Stimulated activated CD4-positive, alpha-beta T cell treated with anti-CD3 and anti-CD28 coated beads, Interleukin-2, amount 100 ng/mL, for 4 hours (primary cell): Measurements from ENCODE around the gene HSPB1.
"Not testable (repeated sequence)": the region's sequence is repeated elsewhere in the genome, so short reads cannot be mapped to it uniquely, and the experiment has no call there.

Source experiments
- DNase-seq: peaks from one replicate; pipeline ENCODE4 v3.0.0-alpha.2; 2020; ENCODE audit warnings: low read depth

HSPB1 gene

DNA sequence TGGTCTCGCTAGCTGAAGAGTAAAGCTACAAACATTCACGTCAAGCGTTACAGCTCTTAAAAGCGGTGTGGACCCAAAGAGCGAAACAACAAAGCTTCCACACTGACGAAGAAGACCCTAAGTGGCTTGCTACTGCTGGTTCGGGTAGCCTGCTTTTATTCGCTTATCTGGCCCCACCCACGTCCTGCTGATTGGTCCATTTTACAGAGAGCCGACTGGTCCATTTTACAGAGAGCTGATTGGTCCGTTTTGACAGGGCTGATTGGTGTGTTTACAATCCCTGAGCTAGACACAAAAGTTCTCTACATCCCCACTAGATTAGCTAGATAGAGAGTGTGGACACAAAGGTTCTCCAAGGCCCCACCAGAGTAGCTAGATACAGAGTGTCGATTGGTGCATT is 6.4 kb downstream of the HSPB1 start:
- DNase-seq = not testable (repeated sequence)

DNA sequence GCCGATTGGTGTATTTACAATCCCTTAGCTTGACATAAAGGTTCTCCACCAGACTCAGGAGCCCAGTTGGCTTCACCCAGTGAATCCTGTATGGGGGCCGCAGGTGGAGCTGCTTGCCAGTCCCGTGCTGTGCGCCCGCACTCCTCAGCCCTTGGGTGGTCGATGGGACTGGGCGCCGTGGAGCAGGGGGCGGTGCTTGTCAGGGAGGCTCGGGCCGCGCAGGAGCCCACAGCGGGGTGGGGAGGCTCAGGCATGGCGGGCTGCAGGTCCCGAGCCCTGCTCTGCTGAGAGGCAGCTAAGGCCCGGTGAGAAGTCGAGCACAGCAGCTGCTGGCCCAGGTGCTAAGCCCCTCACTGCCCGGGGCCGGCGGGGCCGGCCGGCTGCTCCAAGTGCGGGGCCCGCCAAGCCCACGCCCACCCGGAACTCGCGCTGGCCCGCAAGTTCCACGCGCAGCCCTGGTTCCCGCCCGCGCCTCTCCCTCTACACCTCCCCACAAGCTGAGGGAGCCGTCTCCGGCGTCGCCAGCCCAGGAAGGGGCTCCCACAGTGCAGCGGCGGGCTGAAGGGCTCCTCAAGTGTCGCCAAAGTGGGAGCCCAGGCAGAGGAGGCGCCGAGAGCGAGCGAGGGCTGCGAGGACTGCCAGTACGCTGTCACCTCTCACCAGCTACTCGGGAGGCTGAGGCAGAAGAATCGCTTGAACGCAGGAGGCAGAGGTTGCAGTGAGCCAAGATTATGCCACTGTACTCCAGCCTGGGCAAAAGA is 7.0 kb downstream of the HSPB1 start:
- not testable (repeated sequence) for DNase-seq

DNA sequence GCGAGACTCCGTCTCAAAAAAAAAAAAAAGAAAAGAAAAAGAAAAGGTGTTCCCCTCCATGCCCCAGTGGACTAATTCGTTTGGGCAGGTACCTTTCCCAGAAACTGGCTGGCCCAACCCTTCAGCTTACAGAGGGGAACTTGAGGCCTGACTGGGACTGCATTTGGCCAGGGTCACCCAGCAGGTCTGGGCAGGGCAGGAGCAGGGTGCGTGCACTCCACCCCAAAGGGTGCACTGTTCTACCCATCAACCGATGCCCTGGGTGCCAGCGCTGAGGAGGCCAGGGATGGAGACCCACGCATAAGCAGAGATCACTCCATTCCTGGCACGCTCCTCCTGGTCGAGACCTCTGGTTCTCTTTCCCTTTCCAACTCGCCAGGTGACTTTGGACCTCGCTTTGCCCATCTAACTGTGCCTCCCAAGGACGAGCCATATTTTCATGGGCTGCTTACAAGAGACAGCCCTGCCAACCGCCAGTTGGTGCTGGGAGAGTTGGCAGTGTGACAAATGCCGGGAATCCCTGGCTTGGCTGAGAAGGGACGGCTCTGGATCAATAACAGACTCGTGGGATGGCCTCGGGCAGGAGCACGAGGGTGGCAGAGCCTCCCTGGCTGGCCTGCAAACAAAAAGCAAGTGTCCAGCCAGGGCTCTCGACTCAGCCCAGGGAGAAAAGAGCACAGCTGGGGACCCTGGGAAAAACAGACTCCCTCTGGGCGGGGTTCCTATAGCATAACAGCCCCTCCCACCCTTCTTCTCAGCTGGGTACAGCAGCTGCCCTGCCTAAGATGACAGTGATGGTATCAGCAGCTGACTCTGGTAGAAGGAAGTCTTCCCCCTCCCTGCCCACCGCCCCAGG is 7.9 kb downstream of the HSPB1 start:
- DNase-seq = no peak

DNA sequence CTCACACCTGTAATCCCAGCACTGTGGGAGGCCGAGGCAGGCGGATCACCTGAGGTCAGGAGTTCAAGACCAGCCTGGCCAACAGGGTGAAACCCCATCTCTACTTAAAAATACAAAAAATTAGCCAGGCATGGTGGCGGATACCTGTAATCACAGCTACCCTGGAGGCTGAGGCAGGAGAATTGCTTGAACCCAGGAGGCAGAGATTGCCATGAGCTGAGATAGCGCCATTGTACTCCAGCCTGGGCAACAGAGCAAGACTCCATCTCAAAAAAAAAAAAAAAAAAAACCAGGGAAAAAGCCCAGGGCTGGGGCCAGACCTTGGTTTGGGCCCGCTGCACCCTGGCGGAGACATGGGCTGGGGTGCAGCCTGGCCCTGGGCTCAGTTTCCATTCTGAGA is 9.4 kb downstream of the HSPB1 start:
- not testable (repeated sequence) for DNase-seq

DNA sequence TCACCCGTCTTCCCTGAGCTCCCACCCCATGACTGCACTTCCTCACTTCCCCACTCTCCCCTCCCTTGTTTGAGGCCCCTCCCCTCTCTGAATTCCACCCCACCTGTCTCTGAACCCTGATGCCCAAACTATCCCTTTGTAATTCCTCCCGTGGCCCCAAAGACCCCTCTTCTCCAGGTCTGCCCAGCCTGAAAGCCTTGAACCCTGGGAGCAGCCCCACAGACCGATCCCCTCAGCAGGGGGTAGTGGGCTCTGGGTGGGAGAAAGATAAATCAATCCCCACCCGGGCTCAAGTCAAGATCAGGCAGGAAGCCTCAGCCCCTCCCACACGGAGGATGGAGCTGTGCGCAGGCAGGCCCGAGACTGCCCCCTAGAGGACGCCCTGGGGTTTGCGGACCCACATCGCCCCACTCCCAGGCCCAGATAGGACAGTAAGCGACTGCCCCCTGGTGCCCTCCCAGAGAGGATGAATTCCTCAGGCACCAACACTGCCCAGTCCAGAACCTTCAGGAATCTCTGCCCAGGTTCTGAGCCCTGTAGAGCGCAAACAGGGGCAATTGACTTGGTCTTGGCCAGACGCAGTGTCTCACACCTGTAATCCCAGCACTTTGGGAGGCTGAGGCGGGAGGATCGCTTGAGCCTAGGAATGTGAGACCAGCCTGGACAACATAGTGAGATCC is 11.7 kb downstream of the HSPB1 start:
- DNase-seq = peak; percentile 91

DNA sequence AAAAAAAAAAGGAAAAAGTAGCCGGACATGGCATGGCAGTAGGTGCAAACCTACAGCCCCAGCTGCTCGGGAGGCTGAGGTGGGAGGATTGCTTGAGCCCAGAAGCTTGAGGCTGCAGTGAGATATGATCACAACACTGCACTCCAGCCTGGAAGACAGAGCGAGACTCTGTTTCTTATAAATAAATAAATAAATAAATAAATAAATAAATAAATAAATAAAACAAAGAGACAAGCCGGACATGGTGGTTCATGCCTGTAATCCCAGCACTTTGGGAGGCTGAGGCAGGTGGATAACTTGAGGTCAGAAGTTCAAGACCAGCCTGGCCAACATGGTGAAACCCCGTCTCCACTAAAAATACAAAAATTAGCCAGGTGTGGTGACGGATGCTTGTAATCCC is 12.3 kb downstream of the HSPB1 start:
- DNase-seq = not testable (repeated sequence)

DNA sequence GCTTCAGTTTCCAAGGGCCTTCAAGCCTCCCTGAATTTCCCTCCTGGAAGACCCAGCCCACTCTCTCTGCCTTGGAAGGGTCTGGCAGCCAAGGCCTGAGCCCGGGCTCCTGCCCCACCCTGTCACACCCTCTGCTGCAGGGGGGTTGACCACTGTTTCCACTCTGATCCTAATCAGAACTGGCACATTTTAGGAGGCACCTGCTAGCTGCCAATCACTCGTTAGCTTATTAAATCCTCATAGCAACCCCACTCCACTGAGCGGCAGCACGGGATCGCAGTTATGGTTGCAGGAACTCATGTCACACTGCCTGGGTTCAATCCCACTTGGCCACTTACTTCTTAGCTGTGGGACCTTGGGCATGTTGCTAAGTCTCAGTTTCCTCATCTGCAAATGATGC is 12.9 kb downstream of the HSPB1 start:
- DNase-seq = no peak

DNA sequence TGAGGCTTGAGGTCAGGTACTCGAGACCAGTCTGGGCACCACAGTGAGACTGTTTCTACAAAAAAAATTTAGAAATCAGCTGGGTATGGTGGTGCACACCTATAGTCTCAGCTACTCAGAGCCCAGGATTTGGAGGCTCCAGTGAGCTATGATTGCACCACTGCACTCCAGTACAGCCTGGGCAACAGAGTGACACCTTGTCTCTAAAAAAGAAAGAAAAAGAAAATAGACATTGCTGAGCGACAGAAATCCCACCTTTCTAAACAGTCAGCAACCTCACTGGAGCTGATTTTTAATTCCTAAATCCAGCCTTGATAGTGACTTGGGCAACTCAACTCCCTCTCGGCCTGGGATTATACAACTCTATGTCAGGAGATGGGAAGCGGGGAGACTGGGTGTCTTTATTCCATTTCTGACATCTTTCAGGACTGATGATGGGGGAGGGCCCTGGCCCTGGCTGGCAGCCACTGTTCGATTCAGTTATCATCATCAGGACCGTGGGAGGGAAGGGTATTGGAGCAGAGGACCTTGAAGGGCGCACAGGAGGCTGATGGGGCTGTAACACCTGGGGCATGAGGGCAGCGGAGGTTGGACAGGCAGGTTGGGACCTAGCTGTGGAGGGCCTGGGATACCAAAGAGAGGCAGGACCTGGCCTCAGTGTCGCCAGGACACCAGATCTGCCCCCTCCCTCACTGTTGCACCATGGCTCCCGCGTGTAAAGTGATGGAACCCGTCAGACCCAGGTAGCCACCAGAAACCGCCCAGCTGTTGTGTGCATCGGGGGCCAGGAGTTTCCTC is 14.7 kb downstream of the HSPB1 start:
- DNase-seq = no peak

DNA sequence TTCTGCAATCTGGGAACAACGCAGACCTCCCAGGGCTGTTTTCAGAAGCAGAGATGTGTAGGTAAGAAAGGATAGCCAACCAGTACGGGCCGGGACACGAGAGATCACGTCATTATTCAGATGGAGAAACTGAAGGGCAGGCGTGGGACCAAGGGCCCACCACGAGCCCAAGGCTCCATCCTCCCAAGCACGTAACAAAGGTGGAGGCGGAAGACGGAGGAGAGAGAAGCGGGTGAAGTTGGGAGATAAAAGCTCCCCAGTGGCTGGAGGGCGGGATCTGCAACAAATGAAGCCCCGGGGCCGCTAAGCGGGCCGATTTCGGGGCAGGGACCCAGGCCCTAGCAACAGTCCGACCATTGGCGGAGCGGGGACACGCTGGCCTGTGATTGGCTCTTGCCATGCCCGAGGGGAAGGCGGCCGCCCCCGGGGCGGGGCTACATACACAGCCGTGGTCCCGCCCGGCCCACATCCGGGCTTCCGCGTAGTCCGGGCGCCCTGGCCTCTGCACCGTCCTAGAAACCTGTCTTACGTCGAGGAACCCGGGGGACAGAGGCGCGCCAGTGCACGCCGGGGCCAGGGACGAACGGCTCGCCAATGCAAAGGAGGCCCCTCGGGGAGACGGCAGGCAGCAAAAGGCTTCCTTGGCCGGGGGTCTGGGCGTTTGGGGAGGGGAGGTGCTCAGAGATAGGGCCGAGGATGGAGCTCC is 15.5 kb downstream of the HSPB1 start:
- peak; percentile 89 for DNase-seq

DNA sequence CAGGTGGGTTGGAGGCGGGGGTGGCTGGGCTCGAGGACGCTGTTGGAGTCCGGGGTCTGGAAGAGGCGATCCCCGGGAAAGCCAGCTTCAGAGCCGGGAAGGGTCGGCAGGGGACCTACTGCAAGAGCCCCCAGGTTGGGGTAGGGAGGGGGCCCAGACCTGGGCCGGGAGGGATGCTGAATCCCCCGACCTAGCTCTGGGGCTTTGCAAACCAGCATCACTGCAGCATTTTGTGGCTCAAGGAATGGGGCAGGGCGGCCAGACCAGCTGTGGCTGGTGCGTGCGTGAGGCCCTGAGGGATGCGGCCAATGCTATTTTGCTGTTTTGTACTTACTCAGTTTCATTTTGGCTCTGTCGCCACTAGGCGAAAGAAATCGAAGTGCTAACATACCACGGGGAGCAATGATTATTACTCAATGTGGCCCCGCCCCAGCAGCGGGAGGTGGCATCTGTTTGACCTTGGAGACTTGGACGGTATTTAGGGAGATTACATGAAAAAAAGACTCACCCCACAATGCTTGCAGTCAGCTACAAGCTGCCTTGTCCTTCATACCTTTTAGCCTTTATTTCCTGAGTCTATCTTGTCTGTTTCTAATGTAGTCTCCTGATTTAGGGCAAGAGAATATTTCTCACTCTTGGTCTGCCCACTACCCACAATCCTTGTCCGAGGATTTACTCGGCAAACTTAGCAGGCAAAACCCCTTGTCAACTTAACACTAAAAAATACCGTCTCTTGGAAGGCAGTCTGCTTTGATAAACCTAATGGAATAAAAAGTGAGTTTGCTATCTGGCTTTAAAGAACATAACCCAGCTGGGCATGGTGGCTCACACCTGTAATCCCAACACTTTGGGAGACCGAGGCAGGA is 16.2 kb downstream of the HSPB1 start:
- DNase-seq = peak; percentile 37

DNA sequence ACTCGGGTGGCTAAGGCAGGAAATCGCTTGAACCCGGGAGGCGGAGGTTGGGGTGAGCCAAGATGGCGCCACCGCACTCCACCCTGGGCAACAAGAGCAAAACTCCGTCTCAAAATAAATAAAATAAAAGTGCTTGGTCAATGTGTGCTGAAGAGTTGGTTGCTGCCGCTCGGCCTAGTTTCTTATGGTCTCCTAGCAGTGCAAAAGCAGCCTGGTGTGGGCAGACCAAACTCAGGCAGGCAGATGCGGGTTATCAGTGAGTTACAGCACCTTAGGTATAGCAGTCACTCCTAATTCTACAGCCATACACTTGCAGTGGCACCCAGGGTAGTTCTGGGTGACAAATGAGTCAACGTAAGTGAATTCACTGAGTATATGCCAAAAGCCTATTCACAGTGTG is 22.6 kb downstream of the HSPB1 start:
- DNase-seq = no peak

DNA sequence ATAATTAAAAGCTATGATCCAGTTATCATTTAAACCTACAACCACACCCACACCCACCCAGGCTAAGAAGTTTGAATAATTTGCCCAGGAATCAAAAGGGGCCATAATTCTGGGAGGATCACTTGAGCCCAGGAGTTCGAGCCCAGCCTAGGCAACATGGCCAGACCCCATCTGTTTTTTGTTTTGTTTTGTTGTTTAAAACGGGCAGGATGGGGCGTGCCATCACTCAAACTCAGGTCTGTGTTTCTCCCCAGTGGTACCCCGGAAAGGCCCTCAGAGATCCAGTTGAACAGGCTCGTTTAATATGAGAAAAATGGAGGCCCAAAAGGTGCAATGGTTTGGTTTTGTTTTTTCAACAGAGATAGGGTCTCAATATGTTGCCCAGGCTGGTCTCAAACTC is 23.3 kb downstream of the HSPB1 start:
- no peak for DNase-seq

DNA sequence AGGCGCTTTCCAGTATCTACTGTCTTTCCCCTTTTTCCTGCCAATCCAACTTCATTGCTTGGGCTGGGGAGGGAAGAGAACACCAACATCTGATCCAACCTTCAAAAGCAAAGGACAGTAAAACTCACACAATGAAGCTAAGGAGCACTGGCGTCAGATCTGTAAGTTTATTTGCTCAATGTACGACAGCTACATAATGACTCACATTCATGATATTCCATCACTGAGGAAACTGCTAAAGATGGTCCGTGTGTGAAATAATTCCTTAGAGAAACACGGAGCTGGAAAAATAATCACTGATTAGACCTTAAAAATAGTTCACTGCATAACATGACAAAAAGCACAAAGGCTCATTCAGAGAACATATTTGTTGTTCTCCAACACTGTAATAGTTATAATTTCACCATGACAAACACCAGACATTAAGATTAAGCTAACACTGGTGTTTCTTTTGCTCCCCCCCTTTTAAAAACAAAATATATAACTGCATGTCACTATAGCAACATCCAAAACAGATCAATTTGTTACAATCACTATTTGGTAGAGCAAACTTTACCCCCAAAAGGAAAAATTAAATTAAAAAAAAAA is 24.3 kb downstream of the HSPB1 start:
- no peak for DNase-seq

DNA sequence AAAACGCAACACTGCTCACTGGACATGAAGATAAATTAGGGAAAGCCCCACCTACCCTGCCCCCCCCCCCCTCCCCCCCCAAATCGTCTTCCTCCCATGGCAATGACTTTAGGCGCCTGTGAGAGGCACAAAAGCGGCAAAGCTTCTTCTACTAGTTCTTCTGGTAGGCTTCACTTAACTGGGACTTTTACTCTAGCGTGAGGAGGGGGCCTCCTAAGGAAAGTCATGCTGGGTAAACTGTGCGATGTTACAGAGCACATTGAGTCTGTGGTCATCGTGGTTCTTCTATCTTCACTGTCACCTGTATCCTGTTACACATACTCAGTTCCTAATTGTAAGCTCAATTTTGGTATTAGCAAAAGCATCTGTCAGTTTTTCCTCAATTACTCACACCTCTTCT is 25.1 kb downstream of the HSPB1 start:
- DNase-seq = no peak

DNA sequence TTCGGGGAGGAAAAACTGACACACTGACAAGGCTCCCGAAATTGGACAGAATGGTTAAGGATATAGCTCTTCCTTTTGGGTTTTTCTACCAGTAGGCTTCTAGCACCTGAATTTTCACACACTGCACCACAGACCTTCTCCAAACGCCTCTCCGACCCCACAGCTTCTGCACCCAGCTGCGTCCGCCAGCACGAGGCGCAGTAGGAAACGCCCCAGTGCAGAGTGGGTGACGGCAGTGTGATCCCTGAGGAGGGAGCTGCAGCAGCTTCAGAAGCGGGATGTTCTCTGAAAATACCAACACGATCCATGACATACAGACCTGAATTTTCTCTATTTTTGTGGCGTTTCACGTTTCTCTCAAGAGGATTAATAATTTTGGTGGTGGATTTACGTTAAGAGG is 25.9 kb downstream of the HSPB1 start:
- no peak for DNase-seq

DNA sequence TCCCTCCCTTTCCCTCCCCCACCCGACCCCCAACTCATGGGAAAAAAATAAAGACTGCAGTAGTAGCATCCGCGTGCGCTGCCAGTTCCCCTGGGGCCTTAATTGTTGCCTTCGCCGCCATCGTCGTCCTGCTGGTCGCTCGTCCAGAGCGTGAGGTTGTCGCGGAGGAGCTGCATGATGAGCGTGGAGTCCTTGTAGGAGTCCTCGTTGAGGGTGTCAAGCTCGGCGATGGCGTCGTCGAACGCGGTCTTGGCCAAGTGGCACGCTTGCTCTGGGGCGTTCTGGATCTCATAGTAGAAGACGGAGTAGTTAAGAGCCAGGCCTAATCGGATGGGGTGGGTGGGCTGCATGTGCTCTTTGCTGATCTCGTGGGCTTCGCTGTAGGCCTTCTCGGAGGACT is 27.0 kb downstream of the HSPB1 start:
- DNase-seq = no peak

DNA sequence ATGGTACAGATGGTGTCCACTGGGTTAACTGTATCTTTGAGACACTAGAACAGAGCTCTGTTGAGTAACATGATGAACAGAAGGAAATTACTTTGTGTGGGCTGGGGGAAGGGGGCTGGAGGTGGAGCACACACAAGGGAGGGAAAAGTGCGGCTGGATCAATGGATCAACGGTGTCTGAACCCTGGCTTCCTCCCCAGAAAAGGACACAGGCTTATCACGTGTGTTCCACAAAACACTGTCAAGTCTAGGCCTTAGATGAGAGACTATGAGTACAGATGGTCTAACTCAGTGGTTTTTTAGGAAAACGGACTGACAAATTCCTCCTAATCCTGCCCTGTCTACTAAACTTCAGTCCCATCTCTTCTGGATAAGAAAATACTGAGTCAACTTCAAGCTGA is 27.8 kb downstream of the HSPB1 start:
- no peak for DNase-seq

DNA sequence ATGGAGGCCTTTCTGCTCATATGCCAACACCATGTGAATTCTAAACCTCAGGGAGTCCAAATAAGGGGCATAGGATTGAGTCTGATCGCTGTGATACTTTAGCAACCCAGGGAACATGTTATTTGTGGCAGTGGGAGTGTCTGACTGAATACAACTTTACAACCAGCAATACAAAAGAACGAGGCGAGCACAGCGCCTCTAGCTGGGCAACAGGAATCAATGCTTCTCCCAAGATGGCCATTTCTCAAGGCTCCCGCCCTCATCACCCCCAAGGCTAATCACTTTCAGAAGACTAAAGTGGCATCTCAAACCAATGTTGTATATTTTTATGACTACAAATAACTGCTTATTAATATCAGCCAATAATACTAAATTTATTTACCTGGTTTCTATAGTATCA is 28.2 kb downstream of the HSPB1 start:
- DNase-seq = no peak

DNA sequence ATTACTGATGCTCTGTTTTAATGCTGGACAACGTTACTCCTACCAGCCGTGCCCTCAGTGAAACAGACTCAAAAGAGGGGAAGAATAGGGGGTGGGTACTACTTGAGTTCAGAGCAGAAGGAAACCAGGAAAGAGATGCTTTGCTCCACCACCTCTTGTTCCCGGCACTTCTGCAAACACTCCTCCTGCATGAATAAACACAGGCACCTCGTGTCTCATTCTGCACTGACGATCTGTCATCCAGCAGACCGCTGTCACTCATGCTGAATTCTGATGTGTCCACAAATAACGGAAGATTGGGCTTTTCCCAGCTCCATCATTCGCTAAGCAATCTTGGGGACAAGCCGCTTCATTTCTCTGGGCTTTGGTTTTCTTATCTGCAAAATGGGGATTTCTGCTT is 29.6 kb downstream of the HSPB1 start:
- no peak for DNase-seq

DNA sequence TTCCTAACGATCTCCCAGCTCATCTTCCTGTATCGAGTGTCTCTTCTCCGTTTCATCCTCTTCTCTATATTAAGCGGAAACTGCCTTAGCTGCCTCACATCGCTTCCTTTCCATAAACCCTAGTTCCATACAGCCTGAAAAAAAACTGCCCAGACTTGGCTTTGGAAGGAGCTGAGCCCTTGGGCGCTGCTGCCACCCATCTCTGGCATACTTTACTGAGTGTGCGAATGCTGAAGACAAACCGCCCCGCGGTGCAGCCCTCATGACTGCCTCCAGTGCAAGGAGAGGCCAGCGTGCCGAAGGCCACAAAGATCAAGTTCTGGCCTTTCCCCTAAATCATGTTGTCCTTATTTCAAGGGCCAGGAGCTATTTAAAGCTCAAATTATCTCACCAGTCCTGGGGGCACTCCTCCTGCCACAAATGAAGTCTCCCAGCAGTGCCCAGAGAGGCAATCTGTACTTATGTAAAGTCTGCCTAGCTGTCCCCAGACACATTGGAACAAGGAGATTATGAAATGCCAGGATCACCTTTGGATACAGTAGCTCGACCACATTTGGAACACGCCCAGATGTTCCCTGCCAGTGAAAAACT is 31.1 kb downstream of the HSPB1 start:
- no peak for DNase-seq
